ENCODE results near the gene CD74.
"Not testable (repeated sequence)": the region's sequence is repeated elsewhere in the genome, so short reads cannot be mapped to it uniquely, and the experiment has no call there.

The CD74 gene

DNA sequence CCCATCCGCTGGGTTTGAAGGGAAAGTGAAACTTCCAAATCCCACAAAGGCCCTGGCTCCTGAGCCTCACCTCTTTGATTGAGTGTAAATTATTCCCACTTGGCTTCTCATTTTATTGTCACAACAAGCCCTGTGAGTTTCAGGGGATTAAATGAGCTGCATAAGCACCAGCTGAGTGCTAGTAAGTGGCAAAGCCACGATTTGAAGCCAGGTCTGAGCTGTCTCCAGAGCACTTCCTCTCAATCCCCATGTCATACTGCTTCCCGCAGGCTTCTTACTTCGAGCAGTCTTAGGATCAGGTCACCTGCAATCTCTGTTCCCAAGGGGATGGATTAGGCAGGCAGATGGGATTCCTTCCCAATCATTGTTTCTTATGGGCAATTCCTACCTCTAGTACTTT, 18.9 kb upstream of the CD74 start:
- TF ChIP-seq, protein P1, sequence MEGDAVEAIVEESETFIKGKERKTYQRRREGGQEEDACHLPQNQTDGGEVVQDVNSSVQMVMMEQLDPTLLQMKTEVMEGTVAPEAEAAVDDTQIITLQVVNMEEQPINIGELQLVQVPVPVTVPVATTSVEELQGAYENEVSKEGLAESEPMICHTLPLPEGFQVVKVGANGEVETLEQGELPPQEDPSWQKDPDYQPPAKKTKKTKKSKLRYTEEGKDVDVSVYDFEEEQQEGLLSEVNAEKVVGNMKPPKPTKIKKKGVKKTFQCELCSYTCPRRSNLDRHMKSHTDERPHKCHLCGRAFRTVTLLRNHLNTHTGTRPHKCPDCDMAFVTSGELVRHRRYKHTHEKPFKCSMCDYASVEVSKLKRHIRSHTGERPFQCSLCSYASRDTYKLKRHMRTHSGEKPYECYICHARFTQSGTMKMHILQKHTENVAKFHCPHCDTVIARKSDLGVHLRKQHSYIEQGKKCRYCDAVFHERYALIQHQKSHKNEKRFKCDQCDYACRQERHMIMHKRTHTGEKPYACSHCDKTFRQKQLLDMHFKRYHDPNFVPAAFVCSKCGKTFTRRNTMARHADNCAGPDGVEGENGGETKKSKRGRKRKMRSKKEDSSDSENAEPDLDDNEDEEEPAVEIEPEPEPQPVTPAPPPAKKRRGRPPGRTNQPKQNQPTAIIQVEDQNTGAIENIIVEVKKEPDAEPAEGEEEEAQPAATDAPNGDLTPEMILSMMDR (conservative IDR thresholded peaks at IDR 0.05; ENCODE audit: control insufficient read depth, insufficient read depth, low read depth, low read length), result no peak
- no peak for DNase-seq (ENCODE audit: low read depth)
- H3K4me3 ChIP-seq (ENCODE audit: control insufficient read depth, low read depth, low read length), result no peak overlapping the region

DNA sequence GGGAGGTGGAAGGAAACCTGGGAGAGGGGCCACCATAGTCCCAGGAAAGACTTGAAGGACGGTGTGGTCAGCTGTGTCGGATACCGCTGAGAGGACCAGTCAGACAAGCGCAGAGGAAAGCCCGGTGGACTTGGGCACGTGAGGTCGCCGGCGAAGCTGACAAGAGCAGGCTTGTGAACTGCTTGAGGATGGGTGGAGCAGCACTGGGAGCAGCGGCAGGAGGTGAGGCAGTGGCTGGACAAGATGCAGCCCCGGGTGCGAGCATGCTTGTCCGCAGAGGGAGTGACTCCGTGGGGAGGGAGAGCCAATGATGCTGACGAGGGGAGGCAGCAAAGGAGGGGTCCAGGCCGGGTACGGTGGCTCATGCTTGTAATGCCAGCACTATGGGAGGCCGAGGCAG, 18.3 kb upstream of the CD74 start:
- TF ChIP-seq, protein P1 (conservative IDR thresholded peaks at IDR 0.05; ENCODE audit: control insufficient read depth, insufficient read depth, low read depth, low read length), result no peak
- no peak for DNase-seq (ENCODE audit: low read depth)
- H3K4me3 ChIP-seq (ENCODE audit: control insufficient read depth, low read depth, low read length), result no peak overlapping the region

- TF ChIP-seq, protein P1 (conservative IDR thresholded peaks at IDR 0.05; ENCODE audit: control insufficient read depth, insufficient read depth, low read depth, low read length), result no peak
- DNase-seq (ENCODE audit: low read depth), result no peak
- H3K4me3 ChIP-seq (ENCODE audit: control insufficient read depth, low read depth, low read length), result no peak overlapping the region
Observed at GRCh38 chr5:150429410-150429873, 16.7 kb upstream of the CD74 start.

DNA sequence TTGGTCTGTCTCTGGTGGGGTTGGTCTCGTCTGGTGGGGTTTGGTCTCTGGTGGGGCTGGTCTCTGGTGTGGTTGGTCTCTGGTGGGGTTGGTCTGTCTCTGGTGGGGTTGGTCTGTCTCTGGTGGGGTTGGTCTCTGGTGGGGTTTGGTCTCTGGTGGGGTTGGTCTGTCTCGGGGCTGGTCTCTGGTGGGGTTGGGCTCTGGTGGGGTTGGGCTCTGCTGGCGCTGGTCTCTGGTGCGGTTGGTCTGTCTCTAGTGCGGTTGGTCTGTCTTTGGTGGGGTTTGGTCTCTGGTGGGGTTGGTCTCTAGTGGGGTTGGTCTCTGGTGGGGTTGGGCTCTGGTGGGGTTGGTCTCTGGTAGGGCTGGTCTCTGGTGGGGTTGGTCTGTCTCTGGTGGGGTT, 16.3 kb upstream of the CD74 start:
- TF ChIP-seq, protein P1 (conservative IDR thresholded peaks at IDR 0.05; ENCODE audit: control insufficient read depth, insufficient read depth, low read depth, low read length), result no peak
- no peak overlapping the region for H3K4me3 ChIP-seq (ENCODE audit: control insufficient read depth, low read depth, low read length)
- DNase-seq (ENCODE audit: low read depth), result no peak

- no peak overlapping the region for H3K4me3 ChIP-seq (ENCODE audit: control insufficient read depth, low read depth, low read length)
- TF ChIP-seq, protein P1 (conservative IDR thresholded peaks at IDR 0.05; ENCODE audit: control insufficient read depth, insufficient read depth, low read depth, low read length), result no peak
- DNase-seq (ENCODE audit: low read depth), result peak; percentile 60
Observed at GRCh38 chr5:150428106-150428876, 15.6 kb upstream of the CD74 start.

DNA sequence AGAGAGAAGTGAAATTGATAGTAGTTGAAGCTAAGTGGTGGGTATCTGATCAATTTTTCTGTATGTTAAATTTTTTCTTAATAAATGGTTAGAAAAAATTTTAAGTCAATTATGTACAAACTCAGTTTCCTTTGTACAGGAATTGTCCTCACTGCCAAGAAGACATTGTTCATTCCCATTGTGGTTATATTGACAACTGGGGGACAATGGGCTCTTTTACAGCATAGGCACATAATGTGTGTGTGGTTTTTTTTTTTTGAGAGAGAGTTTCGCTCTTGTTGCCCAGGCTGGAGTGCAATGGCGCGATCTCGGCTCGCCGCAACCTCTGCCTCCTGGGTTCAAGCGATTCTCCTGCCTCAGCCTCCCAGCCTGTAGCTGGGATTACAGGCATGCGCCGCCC, 13.5 kb upstream of the CD74 start:
- not testable (repeated sequence) for DNase-seq (ENCODE audit: low read depth)

DNA sequence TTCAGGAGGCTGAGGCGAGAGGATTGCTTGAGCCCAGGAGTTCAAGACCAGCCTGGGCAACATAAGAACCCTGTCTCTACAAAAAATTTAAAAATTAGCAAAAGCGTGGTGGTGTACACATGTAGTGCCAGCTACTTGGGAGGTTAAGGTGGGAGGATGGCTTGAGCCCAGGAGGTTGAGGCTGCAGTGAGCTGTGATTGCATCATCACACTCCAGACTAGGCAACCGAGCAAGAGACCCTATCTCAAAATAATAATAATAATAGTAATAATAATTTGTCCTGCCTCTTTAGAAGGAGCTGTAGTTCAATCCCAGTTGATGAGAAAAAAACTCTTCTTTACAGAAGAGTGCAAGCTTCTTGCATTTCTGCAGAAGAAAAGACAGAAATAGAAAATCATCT, 10.0 kb upstream of the CD74 start:
- DNase-seq (ENCODE audit: low read depth), result no peak
- TF ChIP-seq, protein P1 (conservative IDR thresholded peaks at IDR 0.05; ENCODE audit: control insufficient read depth, insufficient read depth, low read depth, low read length), result no peak
- no peak overlapping the region for H3K4me3 ChIP-seq (ENCODE audit: control insufficient read depth, low read depth, low read length)

More for the DNA sequence above, 13.5 kb upstream of the CD74 start:
- H3K4me3 ChIP-seq (ENCODE audit: control insufficient read depth, low read depth, low read length), result not testable (repeated sequence)

Data from fibroblast of mammary gland (primary cell).